ENCODE results near the gene MTA1.

DNA sequence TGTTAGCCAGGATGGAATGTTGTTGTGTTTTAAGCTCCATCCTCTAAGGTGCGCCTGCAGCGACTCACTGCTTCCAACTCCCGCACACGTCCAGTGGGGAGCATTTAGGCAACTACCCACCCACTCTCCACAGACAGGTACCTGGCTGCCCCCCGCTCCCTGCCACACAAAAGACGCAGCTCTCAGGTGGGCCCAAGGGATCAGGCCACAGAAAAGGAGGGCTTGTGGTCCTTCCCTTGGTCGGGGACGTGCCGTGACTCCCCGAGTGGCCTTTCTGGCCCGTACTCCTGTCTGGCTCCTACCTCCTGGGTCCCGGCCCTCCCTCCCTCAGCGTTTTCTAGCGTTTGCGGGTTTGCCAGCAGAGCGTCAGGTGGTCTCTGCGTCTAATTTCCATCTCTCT is 87.6 kb downstream of the MTA1 start:
- TF ChIP-seq, protein P1, sequence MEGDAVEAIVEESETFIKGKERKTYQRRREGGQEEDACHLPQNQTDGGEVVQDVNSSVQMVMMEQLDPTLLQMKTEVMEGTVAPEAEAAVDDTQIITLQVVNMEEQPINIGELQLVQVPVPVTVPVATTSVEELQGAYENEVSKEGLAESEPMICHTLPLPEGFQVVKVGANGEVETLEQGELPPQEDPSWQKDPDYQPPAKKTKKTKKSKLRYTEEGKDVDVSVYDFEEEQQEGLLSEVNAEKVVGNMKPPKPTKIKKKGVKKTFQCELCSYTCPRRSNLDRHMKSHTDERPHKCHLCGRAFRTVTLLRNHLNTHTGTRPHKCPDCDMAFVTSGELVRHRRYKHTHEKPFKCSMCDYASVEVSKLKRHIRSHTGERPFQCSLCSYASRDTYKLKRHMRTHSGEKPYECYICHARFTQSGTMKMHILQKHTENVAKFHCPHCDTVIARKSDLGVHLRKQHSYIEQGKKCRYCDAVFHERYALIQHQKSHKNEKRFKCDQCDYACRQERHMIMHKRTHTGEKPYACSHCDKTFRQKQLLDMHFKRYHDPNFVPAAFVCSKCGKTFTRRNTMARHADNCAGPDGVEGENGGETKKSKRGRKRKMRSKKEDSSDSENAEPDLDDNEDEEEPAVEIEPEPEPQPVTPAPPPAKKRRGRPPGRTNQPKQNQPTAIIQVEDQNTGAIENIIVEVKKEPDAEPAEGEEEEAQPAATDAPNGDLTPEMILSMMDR (IDR thresholded peaks at IDR 0.05; ENCODE audit: low read length) = no peak
- TF ChIP-seq EZH2 (optimal IDR thresholded peaks at IDR 0.05; ENCODE audit: low read depth, low read length) = no peak
- no peak for TF ChIP-seq EZH2phosphoT487 (IDR thresholded peaks at IDR 0.05; ENCODE audit: low read length)

All from MM.1S (cell line).